Brain pericyte (primary cell): Measurements from ENCODE around the gene MTA1.

Experiments used
- DNase-seq: peaks from one replicate; pipeline ENCODE4 v3.0.0-alpha.2; 2012; ENCODE audit warnings: low read depth, low spot score

The MTA1 gene

DNA sequence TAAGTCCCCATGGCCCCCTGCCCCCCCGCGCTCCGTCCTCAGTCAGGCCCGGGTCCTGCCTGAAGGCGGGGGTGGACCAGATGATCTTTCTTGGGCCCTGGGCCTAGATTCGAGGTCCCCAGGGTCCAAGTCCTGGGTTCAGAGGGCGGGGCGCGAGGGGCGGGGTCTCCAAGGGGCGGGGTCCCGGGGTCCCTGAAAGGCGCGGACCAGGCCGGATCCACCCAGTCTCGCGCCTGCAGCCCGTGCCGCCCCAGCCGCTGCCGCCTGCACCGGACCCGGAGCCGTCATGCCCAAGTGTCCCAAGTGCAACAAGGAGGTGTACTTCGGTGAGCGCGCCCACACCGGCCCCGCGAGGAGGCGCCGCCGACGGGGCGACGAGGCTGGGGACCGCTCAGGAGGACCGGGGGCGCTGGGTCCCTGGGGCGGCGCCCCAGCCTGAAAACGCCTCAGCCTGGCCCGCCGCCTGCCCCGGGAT lies 67.4 kb downstream of the MTA1 start:
- DNase-seq: no peak

- no peak for DNase-seq
These were observed 67.9 kb downstream of the MTA1 start for GRCh38 chr14:105487449-105487985.

DNA sequence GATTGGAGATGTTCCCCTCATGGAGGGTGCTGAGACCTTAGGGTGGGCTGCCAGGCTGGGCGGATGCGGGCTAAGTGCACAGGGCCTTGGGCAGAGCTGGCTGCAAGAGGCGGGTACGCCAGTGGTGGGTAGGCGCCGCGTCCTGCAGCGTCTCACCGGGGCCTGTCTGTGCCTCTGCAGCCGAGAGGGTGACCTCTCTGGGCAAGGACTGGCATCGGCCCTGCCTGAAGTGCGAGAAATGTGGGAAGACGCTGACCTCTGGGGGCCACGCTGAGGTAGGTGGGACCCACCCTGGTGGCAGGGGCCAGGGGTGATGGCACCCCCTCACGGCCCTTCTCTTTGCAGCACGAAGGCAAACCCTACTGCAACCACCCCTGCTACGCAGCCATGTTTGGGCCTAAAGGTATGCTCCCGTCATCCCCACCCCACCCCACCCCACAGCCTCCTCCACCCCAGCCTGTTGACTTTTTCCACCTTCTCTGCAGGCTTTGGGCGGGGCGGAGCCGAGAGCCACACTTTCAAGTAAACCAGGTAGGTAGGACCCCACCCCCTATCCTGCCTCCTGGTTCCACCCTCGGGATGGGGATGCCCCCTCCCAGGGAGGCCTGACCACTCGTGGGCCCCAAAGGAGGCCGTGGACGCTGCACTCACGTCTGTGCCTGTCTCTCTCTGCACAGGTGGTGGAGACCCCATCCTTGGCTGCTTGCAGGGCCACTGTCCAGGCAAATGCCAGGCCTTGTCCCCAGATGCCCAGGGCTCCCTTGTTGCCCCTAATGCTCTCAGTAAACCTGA lies 68.6 kb downstream of the MTA1 start:
- no peak for DNase-seq

GRCh38 chr14:105488781-105489541 lies 69.3 kb downstream of the MTA1 start:
- no peak for DNase-seq

- DNase-seq: no peak
These were observed 70.1 kb downstream of the MTA1 start for GRCh38 chr14:105489542-105490266.

- DNase-seq: no peak
These were observed 70.6 kb downstream of the MTA1 start for GRCh38 chr14:105490267-105490571.

- DNase-seq: peak; percentile 100
These were observed 71.1 kb downstream of the MTA1 start, which contains the start of gene TEDC1 for GRCh38 chr14:105490572-105491365. Gene TEDC1 (plus strand): TSS chr14:105491246. CDS start chr14:105491376, 130 bp downstream.

- no peak for DNase-seq
These were observed 71.8 kb downstream of the MTA1 start for GRCh38 chr14:105491366-105491973.

GRCh38 chr14:105492031-105492970 lies 72.7 kb downstream of the MTA1 start:
- DNase-seq: no peak

- no peak for DNase-seq
These were observed 73.6 kb downstream of the MTA1 start for GRCh38 chr14:105492971-105493871.

- DNase-seq: no peak
These were observed 74.4 kb downstream of the MTA1 start for GRCh38 chr14:105493921-105494605.

GRCh38 chr14:105494606-105494929 lies 74.9 kb downstream of the MTA1 start:
- DNase-seq: no peak

- DNase-seq: no peak
These were observed 75.7 kb downstream of the MTA1 start for GRCh38 chr14:105495101-105495989.

DNA sequence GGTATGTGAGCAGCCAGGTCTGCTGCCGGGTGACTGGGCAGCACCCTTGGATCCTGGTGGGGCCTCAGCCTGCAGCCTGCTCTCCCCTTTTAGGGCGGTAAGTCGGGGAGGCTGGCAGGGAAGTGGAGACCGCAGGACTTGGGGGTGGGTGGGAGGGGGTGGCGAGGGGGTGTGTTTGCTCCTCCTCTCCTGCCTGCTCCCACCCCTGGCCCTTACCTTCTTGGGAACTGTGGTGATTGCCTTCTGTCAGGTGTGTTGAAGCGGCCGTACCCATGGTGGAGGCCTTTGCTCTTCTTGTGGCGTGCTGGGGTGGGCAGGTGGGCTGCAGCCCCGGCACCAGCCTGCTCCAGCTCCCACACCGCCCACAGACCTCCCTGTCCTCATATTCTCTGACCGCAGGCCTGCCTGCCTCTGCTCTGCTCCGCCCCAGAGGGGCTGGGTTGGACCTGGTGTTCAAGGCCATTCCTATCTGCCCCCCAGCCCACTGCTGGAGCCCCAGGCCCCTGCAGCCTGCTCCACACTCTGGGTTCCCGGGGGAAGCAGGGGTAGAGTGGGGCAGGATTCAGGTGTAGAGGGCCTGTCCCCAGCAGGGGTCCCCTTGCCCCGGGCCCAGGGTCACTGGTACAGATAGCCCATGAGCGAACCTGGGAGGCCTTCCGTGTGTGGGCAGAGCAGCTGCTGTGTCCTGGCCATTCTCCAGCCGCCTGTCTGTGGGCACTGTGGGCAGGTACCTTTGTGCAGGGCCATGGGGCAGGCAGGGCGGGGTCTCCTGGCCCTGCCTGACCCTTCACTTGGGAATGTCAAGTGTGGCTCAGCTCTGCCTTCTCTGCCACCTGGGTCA lies 76.6 kb downstream of the MTA1 start:
- DNase-seq: no peak

- no peak for DNase-seq
These were observed 77.4 kb downstream of the MTA1 start for GRCh38 chr14:105496831-105497591.
